NCI-H748 (cell line): ENCODE results near the gene ZNF442.
"Not testable (repeated sequence)": the region's sequence is repeated elsewhere in the genome, so short reads cannot be mapped to it uniquely, and the experiment has no call there.

Source experiments
- DNase-seq: peaks from one replicate; lab custom pipeline; 2025; ENCODE audit not compliant: unreplicated experiment; lab: John Stamatoyannopoulos, UW

The ZNF442 gene

DNA sequence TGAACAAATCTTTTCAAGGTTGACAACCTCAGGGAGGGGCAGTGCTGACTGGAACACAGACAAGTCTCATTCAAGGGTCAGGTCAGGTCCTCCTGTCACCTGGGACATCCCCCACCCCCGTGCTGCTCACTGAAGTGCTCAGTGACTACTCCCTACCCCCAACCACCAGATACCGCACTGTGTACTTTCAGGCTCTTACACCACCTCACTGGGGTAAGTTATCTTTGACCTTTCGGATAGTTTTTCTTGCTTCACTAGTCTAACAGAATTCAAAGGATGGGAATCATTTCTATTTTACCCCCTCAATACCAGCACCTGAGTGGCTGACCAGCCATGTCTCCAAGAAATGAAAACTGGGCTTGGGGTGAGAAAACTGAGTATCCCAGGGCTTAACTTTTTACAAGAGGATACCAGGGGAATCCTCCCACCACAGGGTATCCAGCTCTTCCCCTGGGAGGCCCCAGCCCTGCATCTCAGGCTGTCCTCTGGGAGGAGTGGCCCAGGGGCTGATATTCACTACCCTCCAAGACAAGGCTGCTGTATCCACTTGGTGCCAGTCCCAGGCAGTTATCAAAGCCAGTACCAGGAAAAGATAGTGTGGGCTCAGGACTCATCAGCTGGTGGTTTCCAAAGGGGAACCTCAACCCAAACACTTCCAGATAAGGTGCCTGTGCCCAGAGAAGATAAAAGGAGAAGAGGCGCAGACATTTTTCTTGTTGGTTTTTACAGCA lies 34.1 kb downstream of the ZNF442 start:
- no peak for DNase-seq

DNA sequence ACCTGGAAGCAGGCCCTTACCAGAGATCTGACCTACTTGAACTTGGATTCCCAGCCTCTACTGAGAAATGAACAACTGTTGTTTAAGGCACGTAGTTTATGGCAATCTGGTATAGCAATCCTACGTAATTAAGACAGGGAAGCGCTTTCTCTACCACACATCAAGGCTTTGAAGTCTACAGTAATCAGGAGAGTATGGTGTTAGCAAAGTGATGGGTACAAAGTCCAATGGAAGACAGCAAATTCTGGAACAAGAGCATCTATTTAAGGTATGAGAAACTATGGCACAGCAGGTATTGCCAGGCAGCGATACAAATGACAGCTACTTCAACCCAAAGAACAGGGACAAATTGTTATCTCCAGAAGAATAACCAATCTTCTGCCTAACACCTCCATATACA lies 35.1 kb downstream of the ZNF442 start:
- no peak for DNase-seq

DNA sequence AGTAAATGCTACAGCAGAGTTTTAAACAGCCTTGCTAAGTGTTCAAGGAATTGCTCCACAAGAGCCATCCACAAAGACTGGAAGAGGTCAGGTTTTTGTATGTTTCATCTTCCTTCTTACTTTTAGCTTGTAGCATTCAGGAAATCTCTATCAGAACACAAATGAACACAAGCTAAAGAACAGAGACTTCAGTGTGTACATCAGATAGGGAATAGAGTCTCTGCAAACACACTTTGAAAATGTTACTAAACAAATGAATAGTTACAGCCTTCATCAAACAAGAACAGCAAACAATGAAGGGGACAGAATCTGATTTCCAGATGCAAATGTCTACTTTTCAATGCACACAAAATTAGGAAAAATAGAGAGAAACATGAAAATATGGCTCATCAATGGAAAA lies 39.8 kb downstream of the ZNF442 start:
- DNase-seq, result no peak

DNA sequence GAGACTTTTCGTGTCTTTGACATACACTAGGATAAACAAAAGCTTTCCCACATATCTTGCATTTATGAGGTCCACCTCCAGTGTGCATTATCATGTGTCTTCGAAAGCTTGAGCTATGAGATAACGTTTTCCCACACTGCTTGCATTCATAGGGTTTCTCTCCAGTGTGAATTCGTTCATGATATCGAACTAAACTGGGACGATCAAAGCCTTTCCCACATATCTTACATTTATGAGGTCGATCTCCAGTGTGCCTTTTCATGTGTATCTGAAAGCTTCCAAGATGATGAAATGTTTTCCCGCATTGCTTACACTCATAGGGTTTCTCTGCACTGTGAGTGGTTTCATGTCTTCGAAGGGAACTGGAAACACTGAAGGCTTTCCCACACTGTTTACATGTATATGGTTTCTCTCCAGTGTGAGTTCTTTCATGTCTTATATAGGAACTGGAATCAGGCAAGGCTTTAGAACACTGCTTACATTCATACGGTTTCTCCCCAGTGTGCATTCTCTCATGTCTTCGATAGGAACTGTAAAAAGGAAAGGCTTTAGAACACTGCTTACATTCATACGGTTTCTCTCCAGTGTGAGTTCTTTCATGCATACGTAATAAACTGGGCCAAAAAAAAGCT lies 46.6 kb downstream of the ZNF442 start:
- no peak for DNase-seq

DNA sequence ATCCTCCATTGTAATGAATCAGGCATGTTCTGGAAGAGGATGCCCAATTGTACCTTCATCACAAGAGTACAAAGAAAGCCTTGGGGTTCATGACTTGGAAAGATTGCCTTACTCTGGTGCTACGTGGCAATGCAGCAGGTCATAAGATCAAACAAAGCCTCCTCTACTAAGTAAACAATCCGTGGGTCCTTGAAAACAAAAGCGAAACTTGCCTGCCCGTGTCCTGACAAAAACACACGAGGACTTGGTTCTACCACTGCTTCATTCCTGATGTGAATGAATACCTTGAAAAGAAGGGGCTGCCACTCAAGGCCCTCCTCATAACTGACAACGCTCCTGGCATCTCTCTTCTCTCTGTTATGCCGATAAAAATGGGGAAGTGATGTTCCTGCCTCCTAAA lies 50.9 kb downstream of the ZNF442 start:
- no peak for DNase-seq

DNA sequence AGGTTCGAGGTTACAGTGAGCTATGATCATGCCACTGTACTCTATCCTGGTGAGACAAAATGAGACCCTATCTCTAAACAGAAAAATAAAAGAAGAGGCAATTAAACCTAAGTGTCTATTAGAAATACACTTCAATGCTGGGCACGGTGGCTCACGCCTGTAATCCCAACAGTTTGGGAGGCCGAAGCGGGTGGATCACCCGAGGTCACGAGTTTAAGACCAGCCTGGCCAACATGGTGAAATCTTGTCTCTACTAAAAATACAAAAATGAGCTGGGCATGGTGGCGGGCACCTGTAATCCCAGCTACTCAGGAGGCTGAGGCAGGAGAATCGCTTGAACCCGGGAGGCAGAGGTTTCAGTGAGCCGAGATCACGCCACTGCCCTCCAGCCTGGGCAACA lies 56.6 kb downstream of the ZNF442 start:
- not testable (repeated sequence) for DNase-seq
